Lung (tissue), 12 donors: ENCODE data around the gene DRGX. TPM values are rescaled to one million over a fixed set of nuclear protein-coding genes. Genes with fewer than 3 reads are reported as not detected.

Source experiments
- ATAC-seq: fragments of 200-7000 bp; cut with Tn5 transposase; one replicate; pipeline ENCODE4 v1.9.1; 2020; ENCODE audit warnings: moderate number of reproducible peaks; ENCODE audit not compliant: insufficient read depth, low FRiP score
- DNase-seq, 3 donors: peaks; one replicate each; pipeline ENCODE4 v3.0.0-alpha.2; 2013 to 2017
- H3K27ac ChIP-seq, 2 donors: one replicate each; pipeline ENCODE4 v1.5.1; 2013; ENCODE audit warnings: mild to moderate bottlenecking in 2 of 2, moderate library complexity in 2 of 2, control low read depth in 1 of 2, inconsistent platforms in 1 of 2, low read depth in 1 of 2, low read length in 1 of 2
- H3K27me3 ChIP-seq, 3 donors: one replicate each; pipeline ENCODE4 v1.5.1; 2013; ENCODE audit warnings: low read length in 2 of 3; ENCODE audit not compliant: control insufficient read depth in 3 of 3, insufficient read depth in 3 of 3
- H3K36me3 ChIP-seq, 4 donors: one replicate each; pipeline ENCODE4 v1.5.1; 2013; ENCODE audit warnings: low read length in 4 of 4, mild to moderate bottlenecking in 1 of 4, moderate library complexity in 1 of 4; ENCODE audit not compliant: control insufficient read depth in 4 of 4, insufficient read depth in 4 of 4
- H3K4me1 ChIP-seq, 5 donors: one replicate each; pipeline ENCODE4 v1.5.1; 2013; ENCODE audit warnings: low read length in 5 of 5, mild to moderate bottlenecking in 2 of 5, moderate library complexity in 1 of 5; ENCODE audit not compliant: control insufficient read depth in 5 of 5, insufficient read depth in 5 of 5
- H3K4me3 ChIP-seq: one replicate; pipeline ENCODE4 v1.5.1; 2013; ENCODE audit warnings: mild to moderate bottlenecking, control low read depth, moderate library complexity
- H3K9ac ChIP-seq, 2 donors: one replicate each; pipeline ENCODE4 v1.5.1; 2013; ENCODE audit warnings: low read length in 2 of 2, control low read depth in 1 of 2; ENCODE audit not compliant: insufficient read depth in 1 of 2
- H3K9me3 ChIP-seq, 4 donors: one replicate each; pipeline ENCODE4 v1.5.1; 2013; ENCODE audit warnings: low read length in 3 of 4, mild to moderate bottlenecking in 1 of 4, moderate library complexity in 1 of 4; ENCODE audit not compliant: control insufficient read depth in 4 of 4, insufficient read depth in 3 of 4
- CTCF ChIP-seq: IDR thresholded peaks from 2 replicates; pipeline ENCODE4 v1.5.1; 2012; ENCODE audit warnings: mild to moderate bottlenecking; ENCODE audit errors: control extremely low read depth, extremely low read depth
- WGBS, 2 donors: extraction: QIAGEN DNeasy Blood & Tissue Kit; methylation state at CpG; one replicate each; pipeline ENCODE4 v1.1.7; 2013; 5-methylcytosine and 5-hydroxymethylcytosine counted together
- polyA plus RNA-seq, 2 donors: library from polyadenylated mRNA; stranded (reverse); fragments of 200-250 nt; gene quantifications; one replicate each; pipeline ENCODE4 v1.2.1, GENCODE V29; 2013
- total RNA-seq, 2 donors: library from RNA; depleted of rRNA in 1 of 2; stranded (reverse); fragments of >200 nt in 1 of 2; gene quantifications; one replicate each; pipeline ENCODE4 v1.2.1, GENCODE V29; 2014 to 2021
- donor health status: control.
- donor health status: control.
- donor health status: Bipolar disorder and iron deficiency.
- donor health status: healthy.
- donor health status: DM: yes; HTN: yes; CAD: no.

Gene DRGX
- total and polyA plus RNA-seq, 4 donors, result 0.10 TPM; not detected in 3

- ATAC-seq (no peak), DNase-seq (no peak)
- no peaks in the 10 kb centered on the region for H3K27me3 ChIP-seq
- 93 to 96% methylated on average over 47 to 48 of the region's 48 CpGs for WGBS, 2 donors
- H3K9ac ChIP-seq, result no peak overlapping the region
- TF ChIP-seq CTCF, result no peak
- H3K4me1 ChIP-seq, result peaks cover 0 to 4% (median 0%) of the 10 kb centered on the region in 5 donors
- no peak overlapping the region for H3K27ac ChIP-seq
- peaks cover 0 to 2% (median 0%) of the 10 kb centered on the region in 4 donors for H3K9me3 ChIP-seq
- H3K4me3 ChIP-seq, result no peak overlapping the region
- H3K36me3 ChIP-seq, result no peaks in the 10 kb centered on the region
These were observed 69.7 kb downstream of the DRGX start for GRCh38 chr10:49325916-49326783.

GRCh38 chr10:49325131-49325915 is 70.6 kb downstream of the DRGX start:
- Histone ChIP-seq H3K4me1 (peaks cover 0 to 4% (median 0%) of the 10 kb centered on the region in 5 donors), H3K27ac (no peak overlapping the region), H3K9me3 (peaks cover 0 to 2% (median 0%) of the 10 kb centered on the region in 4 donors), H3K9ac (no peak overlapping the region), H3K27me3 (no peaks in the 10 kb centered on the region), H3K36me3 (no peaks in the 10 kb centered on the region), H3K4me3 (no peak overlapping the region)
- no peak for ATAC-seq
- 89 to 92% methylated on average over 20 of the region's 20 CpGs for WGBS, 2 donors
- no peak for DNase-seq
- no peak for TF ChIP-seq CTCF

GRCh38 chr10:49324711-49325110 is 71.2 kb downstream of the DRGX start:
- no peak for ATAC-seq
- Histone ChIP-seq H3K36me3 (no peaks in the 10 kb centered on the region), H3K4me3 (no peak overlapping the region), H3K9me3 (peaks cover 0 to 2% (median 0%) of the 10 kb centered on the region in 4 donors), H3K9ac (no peak overlapping the region), H3K27me3 (no peaks in the 10 kb centered on the region), H3K4me1 (peaks cover 0 to 4% (median 0%) of the 10 kb centered on the region in 5 donors), H3K27ac (no peak overlapping the region)
- no peak for DNase-seq
- WGBS, 2 donors, result 53 to 59% methylated on average over 4 of the region's 4 CpGs
- no peak for TF ChIP-seq CTCF
